CD4-positive, alpha-beta T cell treated with Interleukin-2 at 100 ng/mL for 4 hours (primary cell): Measurements from ENCODE around the gene CDYL2.

Experiments
- DNase-seq: peaks from one replicate; pipeline ENCODE4 v3.0.0-alpha.2; 2020; ENCODE audit warnings: low spot score

Gene CDYL2

DNA sequence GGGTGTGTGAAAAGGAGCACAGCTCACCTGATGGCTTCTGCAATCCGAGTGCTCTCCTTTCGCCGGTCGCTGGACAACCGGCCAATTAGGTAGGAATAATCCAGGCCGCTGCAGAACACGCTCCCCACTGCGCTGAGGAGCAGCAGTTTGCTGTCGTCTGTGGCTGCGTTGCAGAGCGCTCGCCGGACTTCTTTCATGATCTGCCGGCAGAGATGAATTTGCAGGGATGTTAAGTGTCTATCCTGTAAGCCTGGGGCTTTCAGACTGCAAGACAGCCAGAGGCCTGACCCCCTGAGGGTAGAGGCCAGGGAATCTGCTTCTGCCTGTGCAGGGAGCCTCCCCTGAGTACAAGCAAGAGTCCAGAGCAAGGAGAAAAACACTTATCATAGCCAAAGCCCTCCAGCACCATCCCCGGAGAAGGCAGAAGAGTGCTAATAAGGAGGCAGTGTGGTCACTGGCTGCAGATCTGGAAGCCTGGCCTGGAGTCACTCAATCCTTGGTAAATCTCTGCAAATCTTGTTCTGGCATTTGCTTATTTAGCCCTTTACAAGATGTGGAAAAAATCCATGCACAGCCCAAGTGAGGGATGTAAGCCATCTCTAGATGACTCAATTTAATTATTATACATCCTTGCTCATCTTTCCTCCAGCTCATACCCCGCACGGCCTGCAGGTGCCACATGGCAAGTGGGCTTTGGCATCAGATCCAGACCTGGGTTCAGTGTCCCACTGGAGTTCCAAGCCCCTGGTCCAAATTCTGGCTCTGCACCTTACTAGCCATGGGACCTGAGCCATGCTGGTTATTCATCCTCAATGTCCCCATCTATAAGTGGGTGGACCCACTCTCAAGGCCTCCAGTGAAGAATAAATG, 183.4 kb downstream of the CDYL2 start:
- no peak for DNase-seq

DNA sequence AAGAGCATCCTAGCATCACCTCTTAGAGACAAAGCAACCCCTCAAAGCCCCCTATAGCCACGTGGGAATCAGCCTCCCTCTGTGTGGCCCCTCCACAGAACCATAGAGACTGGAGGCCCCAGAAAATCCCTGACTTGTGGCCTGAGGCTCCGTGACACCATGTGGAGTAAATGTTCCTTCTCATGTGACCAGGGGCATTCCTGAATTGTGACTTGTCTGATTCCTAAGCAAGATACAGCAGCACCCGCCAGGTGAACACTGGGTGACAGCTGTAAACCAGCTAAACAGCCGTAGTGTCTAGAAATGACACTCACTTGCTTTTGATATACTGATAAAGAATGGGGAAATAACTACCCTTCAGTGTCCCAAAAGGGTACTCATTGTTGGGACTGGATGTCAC, 184.6 kb downstream of the CDYL2 start:
- no peak for DNase-seq

GRCh38 chr16:80618862-80619648, 185.3 kb downstream of the CDYL2 start:
- DNase-seq, result no peak

GRCh38 chr16:80616362-80616761, 188.0 kb downstream of the CDYL2 start:
- no peak for DNase-seq

GRCh38 chr16:80615735-80616134, 188.7 kb downstream of the CDYL2 start:
- DNase-seq, result no peak

- DNase-seq, result no peak
These were observed 189.3 kb downstream of the CDYL2 start for GRCh38 chr16:80614908-80615671.

DNA sequence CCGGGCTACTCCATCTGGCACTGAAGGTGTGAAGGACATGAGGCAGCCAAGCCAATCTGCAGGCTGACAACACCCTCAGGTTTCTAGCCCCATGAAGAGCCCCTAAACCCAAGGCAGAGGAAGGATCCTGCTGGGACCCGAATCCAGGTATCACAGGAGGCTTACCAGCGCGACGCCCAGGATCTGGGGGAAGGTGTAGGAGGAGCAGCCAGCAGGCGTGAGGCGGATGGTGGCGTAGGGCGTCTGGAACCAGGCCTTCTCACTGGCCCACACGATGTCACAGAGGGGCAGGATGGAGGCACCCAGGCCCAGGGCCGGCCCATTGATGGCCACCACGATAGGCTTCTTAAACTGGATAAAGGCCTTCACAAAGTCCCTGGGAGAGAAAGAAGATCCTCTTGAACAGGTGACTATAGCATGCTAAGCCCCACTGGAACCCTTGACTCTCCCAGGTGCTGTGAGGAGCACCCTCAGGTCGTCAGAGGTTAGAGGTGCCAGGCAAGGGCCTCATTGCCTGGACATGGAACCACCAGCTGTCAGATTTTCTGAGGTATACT, 191.9 kb downstream of the CDYL2 start:
- DNase-seq, result no peak

- no peak for DNase-seq
These were observed 192.5 kb downstream of the CDYL2 start for GRCh38 chr16:80611930-80612327.

DNA sequence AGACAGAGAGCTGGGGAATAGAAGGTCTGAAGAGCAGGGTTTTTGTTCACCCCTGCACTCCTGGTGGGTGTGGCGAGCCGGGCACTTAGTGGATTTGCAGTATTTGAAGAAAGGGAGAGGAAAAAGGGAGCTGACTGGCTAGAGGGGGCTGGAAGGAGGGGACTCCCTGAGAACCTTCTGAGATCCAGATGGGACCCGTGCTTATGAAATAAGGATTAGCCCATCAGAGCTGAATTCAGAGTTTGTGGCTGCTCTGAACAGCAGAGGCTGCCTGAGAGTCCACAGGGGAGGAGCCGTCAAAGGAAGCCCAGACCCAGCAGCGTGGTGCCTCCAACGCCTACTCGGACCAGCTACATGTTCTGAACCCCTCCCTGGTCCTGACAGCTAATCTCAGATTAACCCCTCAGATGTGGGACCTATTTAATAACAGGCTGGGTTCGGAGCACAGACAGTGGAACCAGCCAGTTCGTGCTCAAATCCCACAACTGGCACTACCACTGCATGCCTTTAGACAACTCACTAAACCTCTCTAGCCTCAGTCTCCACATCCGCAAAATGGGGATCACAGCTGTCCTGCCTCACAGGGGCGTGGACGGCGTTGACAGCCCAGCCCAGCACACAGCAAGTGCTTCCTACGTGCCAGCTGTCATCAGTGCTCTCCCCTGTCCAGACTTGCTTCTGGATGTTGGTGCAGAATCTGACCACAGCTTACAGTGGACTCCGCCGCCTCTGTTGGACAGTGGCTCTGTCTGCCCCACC, 193.0 kb downstream of the CDYL2 start:
- DNase-seq, result no peak

DNA sequence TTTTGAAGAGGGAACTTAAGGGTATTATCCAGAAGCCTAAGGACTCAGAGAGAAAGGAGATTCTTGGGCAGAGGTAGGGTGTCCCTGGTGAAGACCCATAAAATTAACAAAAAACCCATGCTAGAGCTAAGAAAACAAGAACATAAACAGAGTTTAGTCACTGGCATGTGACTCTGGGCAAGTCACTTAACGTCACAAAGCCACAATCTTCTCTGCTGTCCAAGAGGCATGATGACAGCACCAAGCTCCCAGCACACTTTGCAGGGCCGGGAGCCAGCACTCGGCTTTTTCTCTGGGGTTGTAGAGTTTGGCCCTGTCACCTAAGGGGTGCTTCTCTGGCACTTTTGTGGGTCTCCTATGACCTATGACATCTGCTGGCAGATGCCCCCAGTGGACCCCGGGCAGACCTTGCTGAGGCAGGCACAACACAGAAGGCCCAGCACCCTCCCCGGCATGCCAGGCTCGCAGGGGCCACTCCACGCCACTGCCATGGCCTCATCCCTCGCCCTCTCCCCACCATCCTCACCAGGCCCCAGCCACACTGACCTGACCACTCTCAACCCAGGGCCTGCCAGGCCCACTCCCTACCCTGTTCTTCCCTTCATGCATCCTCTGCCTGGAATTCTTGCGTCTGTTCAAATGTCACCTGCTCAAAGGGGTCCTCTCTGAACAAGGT, 193.8 kb downstream of the CDYL2 start:
- DNase-seq, result no peak

DNA sequence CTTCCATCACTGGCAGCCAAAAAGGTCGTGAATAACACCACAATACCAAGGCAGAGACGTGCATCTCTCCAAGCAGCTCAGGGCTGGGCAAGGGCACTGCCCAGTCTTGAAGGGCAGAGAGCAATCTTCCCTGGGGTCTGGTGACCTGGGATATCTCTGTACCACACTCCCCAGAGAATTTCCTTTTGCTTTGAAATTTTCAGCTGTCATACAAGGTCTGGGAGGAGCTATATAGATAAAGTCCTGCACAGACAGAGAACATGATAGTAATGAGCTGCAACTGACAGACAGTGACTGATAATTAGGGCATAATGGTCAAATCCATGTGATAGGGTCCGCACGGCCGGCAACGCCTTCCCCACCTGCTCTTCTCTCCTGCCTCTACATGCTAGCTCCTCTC, 195.5 kb downstream of the CDYL2 start:
- no peak for DNase-seq

DNA sequence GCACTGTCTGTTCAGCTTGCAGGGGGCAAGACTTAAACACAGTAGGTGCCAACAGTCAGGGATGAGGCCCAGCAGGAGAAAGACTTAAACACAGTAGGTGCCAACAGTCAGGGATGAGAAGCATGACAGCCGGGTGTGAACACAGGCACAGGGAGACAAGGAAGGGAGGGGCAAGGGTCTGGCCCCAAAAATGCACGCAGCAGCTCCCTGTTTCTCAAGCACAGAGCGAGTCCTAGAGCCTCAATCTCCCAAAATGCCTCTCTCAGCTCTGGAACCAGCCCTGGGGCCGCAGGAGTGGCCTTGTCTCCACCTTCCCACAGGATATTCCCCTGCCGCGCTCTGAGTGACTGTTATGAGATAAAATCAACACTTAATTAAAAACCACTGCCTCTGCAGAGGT, 197.2 kb downstream of the CDYL2 start:
- DNase-seq, result no peak

GRCh38 chr16:80606221-80606766, 198.1 kb downstream of the CDYL2 start:
- DNase-seq, result no peak

DNA sequence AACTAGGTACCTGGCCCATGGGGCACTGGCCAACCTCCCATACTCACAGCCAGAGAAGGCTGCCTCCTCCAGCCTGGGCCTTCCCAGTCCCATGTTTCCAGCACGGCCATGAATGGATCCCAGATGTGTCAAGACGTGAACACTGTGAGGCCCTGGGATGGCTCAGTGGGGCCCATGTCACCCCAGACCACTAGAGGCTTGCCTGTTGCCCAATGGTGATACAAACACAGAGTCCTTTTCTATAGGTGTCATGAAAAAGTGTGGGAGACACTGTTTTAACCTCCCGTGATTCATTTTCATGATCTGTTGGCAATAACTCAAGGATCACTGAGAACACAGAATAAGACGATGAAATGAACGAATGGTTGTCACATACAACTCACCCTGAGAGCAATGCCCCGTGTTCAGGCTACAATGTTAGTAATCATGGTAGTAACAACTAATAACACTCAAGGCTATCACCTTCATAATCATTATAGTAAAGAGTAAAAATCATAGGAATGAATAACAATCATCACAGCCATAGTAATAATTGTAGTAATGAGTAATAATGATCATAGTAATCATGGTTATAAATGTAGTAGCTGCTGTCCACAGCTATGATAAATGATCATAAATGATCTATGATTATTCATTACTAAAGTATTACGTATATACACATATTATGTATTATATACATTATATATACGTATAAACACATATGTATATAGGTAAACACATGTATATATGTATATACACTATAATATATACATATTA, 199.6 kb downstream of the CDYL2 start:
- DNase-seq, result no peak

GRCh38 chr16:80602894-80603293, 201.5 kb downstream of the CDYL2 start:
- no peak for DNase-seq

DNA sequence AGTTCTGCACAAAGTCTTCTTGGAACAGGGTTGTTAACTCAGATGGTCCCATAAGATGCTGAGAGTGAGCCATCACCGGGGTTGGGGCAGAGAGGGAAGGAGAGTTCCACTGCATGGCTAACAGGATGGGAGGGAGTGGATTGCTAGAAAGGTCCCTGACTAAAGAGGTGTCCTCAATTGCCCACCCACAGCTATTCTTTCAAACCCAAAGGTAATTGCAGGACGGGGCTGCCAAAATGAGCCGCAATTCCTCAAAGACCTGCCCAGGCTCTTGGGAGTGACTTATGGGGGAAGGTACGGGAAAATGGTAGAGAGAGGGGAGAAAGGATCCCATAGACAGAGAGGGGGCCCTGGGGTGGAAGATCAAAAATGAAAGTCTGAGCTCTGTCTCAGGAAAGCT, 203.2 kb downstream of the CDYL2 start:
- DNase-seq, result no peak

- DNase-seq, result no peak
These were observed 204.9 kb downstream of the CDYL2 start for GRCh38 chr16:80599466-80599865.

DNA sequence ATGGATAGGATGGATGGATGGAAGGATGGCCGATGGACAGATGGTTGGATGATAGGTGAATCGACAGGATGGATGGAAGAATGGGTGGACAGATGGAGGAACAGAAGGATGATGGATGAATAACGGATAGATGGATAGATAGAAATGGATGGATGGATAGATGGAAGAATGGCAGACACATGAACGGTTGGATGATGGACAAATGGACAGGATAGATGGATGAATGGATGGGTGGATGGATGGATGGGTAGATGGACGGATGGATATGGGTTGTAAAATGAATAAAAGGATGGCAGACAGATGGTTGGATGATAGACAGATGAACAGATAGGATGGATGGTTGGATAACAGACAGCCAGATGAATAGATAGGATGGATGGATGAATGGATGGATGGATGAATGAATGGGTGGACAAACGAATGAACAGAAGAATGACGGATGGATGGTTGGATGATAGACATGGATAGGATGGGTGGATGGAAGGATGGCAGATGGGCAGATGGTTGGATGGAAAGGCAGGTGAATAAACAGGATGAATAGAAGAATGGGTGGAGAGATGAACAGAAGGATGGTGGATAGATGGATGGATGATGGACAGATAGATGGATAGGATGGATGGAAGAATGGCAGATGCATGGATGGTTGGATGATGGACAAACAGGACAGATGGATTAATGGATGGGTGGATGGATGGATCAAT, 207.7 kb downstream of the CDYL2 start:
- no peak for DNase-seq

GRCh38 chr16:80594756-80595155, 209.6 kb downstream of the CDYL2 start:
- no peak for DNase-seq
